RCC 7860 (cell line): ENCODE measurements around the gene OR8B3.
"Not testable (repeated sequence)": the region's sequence is repeated elsewhere in the genome, so short reads cannot be mapped to it uniquely, and the experiment has no call there.

ENCODE experiments used
- DNase-seq: peaks from one replicate; pipeline ENCODE4 v3.0.0-alpha.2; 2015; ENCODE audit warnings: low spot score
- FAIRE-seq: peaks from 2 replicates; lab custom pipeline; 2012; peaks lifted over from hg19 to GRCh38; lab: Jason Lieb, UNC

OR8B3 gene, protein sequence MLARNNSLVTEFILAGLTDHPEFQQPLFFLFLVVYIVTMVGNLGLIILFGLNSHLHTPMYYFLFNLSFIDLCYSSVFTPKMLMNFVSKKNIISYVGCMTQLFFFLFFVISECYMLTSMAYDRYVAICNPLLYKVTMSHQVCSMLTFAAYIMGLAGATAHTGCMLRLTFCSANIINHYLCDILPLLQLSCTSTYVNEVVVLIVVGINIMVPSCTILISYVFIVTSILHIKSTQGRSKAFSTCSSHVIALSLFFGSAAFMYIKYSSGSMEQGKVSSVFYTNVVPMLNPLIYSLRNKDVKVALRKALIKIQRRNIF

DNA sequence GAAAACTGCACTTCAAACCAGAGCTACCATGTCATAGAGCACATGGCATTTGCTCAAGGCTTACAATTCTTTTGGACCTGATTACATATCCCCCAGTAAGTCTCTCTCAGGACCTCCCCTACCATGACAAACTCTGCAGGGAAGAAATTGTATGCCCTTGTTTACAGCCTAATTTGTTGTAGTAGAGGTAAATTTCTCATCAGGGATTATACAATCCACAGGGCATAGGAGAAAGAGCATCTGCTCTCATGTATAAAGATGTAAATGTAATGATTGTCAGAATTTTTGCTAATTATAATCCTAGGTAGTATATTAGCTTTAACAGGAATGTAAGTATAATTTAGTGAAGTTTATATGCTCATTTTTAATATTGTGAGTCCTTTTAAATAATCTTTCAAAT is at the start of gene OR8B3:
Gene OR8B3 (minus strand): TSS at position 101 of the 400 bp plus-strand sequence. CDS start 1,673 bp downstream, outside the sequence.
- no peak for FAIRE-seq
- no peak for DNase-seq

DNA sequence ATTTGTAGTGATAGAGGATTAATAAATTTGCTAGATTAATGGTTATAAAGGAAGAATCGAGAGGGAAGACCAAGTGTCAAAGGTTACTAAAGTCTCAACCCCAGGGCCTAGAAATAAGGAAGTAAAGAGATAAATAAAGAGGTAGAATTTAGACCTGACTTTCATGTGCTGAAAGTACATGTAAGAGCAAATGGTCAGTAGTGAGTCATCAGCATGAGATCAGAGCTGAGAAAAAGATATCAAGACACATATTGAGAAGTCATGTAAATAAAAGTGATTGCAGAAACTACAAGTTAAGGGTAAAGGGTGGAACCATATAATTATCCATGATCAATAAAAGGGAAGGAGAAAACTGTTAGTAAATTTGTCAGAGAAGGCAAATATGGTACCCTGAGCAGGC is 48.1 kb upstream of the OR8B3 start:
- FAIRE-seq (no peak), DNase-seq (no peak)

DNA sequence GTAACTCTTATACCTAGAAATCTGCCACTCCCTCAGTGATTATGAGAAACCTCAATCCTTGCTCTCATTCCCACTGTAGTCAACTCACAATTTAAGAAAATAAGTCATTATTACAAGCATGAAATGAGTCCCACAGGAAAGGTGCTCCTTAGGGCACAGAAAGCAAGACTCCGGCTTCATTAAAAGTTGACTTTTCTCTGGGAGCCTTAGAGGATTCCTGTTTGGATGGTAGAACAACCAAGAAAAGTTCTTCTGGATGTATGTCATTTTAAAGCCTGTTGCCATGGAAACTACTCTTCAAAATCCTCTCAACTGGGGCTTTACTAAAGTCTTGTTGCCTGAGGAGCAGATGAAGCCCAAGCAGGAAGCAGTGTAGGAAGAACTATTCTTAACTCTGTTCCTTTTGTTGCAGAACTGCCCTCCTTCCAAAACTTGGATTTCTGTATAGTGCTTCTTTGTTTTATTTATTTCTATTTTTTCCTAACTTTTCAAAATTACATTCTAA is 46.9 kb upstream of the OR8B3 start, which contains the start of gene OR8B8:
Gene OR8B8 (minus strand): TSS at position 51 of the 505 bp plus-strand sequence. CDS start 4,611 bp downstream, outside the sequence.
- FAIRE-seq (no peak), DNase-seq (no peak)

DNA sequence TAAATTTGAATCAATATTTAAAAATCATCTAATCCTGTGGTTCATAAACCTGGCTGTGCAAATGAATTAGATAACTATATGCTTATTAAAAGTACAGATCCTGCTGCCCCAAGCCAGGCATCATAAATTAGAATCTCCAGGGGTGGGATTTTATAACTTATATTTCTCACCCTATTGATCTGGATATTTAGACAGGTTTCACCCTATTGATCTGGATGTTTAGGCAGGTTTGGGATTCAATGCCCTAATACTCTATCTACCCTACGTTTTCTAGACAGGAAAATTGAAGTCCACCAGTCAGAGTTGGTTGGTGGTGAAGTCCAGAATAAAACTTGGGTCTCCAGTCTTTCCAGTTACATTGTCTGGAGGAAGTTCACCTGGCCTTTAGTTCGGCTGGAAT is 44.0 kb upstream of the OR8B3 start:
- DNase-seq (no peak), FAIRE-seq (no peak)

DNA sequence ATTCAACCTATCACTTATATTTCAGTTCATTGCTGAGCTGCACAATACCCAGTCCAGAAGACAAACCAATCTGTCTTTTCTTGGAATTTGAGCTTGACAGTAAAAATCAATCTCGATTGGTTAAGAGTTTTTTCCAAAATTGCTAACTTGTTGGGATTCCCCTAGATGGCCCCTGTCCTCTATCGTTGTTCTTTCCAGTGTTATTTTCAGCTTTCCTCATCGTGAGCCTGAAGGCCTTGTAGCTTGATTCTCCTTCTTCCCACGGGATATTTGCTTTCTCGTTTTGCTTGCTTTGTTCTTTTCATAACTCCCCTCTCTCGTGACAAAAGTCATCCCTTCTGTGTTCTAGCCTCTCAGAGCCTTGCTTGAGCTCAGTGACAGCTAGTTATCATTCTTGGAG is 43.6 kb upstream of the OR8B3 start:
- no peak for FAIRE-seq
- no peak for DNase-seq

DNA sequence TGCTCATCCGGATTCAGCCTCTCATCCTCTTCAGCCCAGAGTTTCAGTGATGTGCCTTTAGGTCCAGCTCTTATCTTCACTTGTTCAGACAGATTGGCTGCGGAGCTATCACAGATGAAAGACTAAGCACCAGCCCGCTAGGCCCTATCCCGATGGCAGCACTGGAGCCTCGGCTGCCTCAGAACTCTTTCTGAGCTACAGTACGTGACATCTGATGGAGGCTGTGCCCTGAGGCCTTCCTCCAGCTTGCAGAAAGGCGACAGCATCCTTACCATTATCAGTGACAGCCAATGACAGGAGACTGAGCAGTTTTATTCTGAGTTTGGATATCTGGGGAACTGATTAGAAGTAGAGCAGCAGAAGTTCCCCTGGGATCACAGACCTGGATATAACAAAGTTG is 42.7 kb upstream of the OR8B3 start:
- no peak for DNase-seq
- no peak for FAIRE-seq

DNA sequence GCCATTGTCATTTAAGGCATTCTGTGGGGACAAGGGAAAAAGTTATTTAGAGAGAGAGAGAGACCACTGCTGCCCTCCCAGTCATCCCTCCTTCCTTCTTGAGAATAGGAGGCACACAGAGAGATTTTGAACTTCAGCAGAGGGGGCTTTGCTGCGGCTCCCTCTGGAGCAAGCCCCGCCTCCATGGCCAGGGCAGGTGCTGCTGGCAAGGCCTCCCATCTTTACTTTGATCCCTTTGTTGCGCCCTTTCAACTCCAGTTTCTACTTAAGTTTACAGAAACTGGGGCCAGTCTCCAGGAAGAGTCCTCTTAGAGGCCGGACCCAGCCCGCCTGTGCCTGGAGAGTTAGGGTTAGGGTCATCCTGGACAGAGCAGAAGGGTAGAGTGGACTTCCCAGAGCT is 42.3 kb upstream of the OR8B3 start:
- no peak for FAIRE-seq
- DNase-seq = no peak

DNA sequence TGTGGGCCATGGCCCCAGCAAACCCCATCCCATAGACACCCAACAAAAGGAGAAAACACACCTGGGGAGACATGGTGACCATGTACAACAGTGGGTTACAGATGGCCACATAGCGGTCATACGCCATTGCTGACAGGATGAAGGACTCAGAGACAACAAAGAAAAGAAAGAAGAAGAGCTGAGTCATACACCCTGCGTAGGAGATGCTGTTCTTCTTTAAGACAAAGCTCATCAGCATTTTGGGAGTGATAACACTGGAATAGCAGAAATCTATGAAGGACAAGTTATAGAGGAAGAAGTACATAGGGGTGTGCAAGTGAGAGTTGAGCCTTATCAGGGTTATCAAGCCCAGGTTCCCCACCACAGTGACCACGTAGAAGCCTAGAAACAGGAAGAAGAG is 41.8 kb upstream of the OR8B3 start:
- DNase-seq (no peak), FAIRE-seq (no peak)

DNA sequence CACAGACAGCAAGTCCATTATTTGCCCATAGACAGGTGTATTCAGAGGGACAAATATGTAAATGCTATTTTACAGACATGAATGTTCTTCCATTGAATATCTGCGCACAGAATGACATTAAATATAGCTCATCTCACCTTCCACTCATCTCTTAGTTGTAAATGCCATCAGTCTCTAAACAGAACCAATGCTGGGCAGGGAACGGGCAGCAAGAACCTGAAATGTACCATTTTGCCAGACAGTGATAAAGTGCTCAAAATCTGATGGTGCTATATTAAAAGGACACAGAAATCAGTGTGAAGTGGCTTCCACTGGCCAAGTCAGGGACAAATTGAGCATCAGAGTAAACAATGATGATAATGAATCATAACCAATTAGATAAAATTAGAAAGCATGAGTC is 35.9 kb upstream of the OR8B3 start:
- no peak for DNase-seq
- no peak for FAIRE-seq

DNA sequence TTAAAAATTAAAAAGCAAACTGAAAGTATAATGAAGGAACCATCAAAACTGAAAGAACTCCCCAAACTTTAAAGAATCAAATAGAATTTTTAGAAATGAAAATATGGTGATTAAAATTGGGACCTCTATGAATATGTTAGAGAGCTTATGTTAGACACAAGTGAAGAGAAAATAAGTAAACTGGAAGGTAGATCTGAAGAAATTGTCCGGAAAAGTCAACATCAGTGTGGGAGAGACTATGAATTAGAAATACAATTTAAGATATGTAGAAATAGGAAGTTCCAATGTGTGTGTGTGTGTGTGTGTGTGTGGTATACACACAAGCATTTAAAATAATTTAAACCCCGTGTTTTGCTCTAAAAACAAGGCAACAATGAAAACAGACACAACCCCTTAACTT is 30.8 kb upstream of the OR8B3 start:
- no peak for FAIRE-seq

DNA sequence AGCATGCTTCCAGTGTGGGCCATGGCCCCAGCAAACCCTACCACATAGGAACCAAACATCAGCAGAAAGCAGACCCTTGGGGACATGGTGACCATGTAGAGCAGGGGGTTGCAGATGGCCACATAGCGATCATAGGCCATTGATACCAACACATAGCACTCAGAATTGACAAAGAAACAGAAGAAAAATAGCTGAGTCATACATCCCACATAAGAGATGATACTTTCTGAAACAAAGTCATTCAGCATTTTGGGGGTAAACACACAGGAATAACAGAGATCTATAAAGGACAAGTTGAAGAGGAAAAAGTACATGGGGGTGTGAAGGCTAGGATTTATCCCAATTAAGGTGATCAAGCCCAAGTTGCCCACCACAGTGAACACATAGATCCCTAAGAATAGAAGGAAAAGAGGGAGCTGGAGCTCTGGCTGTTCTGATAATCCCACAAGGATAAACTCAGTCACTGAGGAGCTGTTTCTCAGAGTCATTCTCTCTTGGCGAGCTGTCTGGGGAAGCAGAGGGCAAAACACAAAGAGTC is 25.6 kb upstream of the OR8B3 start, which contains the start of gene OR8B4:
Gene OR8B4 (minus strand): TSS at position 488 of the 538 bp plus-strand sequence. CDS start 0 bp downstream, at position 488.
- no peak for DNase-seq
- no peak for FAIRE-seq

More for the DNA sequence above, 30.8 kb upstream of the OR8B3 start:
- DNase-seq = no peak

DNA sequence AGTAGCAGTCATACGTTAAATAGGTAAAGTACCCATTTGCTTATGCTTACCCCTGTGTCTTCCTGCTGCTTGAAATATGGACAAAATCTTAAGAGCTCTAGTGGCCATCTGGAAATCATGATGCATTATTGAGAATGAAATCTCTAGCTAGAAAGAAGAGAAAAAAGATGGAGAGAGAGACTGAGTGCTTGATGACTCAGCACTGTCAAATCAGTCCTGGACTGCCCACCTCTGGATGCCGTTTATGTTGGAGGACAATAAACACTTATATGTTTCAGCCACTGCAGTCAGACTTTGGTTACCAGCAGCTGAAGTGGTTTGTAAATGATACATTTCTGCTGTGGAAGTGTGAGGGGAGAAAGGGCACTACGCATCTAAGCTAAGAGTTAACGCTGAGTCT is 22.2 kb upstream of the OR8B3 start:
- FAIRE-seq (no peak), DNase-seq (no peak)

DNA sequence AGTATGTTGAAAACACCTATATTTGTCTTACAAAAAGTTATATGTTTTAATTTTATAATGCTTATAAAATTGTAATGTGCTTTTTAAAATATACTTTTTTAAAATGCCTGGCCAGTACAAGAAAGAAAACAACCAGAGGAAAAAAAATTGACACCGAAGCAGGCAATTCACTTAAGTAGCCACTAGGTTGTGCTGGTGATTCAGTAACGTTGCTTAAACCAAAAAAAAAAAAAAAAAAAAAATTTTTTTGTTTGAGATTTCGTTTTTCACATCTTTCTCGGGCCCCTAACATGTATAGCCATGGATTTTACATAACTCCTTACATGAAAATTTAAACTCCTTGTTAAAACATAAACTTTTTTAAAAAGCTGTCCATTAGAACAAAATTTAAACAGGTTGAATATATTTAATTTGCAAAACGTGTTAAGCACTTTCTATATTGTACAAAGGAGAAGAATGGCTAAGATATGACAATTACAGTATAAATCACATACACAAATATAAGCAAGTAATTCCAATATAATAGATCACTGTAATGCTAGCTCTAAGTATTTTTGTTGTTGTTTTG is 16.6 kb upstream of the OR8B3 start:
- FAIRE-seq = peak; percentile 21

DNA sequence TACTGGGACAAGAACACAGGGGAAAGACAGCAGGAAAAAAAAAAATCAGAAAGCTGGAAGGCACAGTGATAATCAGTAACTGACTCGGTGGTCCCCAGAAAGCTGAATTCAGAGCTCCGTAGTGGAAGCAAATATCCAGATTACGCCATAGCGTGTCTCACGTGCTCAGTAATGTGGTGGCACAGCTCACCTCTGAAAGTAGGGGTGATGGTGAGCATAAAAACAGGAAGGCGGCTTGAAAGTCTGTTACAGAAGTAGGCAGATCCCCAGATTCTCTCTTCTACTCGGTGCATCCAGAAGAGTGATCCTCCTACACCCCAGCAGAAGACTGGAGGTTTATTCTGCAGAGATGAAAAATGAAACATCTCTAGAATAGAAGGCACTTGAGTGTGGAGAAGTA is 11.1 kb upstream of the OR8B3 start:
- DNase-seq (no peak), FAIRE-seq (no peak)

More for the DNA sequence above, 16.6 kb upstream of the OR8B3 start:
- peak; percentile 11 for DNase-seq

DNA sequence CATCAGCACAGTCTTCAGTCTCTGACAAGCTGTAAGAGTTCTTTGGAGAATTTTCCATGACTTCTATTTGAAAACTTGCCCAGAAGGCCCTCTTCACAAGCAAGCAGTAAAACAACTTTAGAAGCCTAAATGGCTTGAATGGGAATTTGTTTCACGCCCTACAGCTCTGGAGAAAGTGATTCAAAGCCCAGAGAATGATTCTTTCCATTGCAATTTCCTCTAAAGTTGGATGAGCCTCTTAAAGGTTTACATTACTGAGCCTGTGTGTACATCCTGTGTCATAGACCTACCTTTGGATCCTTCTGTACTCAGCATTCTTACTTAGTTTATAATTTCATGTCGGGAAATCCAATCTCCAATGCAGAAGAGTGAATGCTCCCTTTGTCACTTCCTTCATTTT is 6.8 kb upstream of the OR8B3 start:
- DNase-seq (no peak), FAIRE-seq (no peak)

DNA sequence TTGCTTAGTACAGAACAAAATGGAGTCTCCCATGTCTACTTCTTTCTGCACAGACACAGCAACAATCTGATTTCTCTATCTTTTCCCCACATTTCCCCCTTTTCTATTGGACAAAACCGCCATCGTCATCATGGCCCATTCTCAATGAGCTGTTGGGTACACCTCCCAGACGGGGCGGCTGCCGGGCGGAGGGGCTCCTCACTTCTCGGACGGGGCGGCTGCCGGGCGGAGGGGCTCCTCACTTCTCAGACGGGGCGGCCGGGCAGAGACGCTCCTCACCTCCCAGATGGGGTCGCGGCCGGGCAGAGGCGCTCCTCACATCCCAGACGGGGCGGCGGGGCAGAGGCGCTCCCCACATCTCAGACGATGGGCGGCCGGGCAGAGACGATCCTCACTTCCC is 4.4 kb upstream of the OR8B3 start:
- not testable (repeated sequence) for FAIRE-seq, DNase-seq

DNA sequence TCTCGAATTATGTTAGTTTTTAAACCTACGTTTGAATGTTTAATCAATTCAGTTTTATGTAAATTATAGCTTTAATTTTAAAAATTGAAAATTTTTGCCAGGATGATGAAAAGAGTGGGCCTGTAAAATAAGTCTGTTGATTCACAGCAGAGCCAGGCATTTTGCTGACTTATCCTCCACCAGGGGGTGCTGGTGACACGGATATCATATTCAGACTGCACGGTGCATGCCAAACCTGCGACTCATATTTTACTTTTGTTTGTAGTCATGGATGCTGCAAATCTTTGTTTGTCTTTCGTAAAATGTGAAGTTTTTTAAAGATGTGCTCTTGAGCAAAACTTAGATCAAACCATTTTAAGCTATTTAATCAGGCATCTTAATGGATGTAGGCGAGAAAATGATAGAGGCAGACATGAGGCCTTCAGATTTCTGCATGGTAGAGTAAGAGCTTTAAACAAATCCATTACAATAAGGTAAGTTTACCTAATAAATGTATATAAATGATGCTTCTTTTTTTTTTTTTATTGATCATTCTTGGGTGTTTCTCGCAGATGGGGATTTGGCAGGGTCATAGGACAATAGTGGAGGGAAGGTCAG is 3.6 kb upstream of the OR8B3 start:
- FAIRE-seq (no peak), DNase-seq (peak; percentile 34)

DNA sequence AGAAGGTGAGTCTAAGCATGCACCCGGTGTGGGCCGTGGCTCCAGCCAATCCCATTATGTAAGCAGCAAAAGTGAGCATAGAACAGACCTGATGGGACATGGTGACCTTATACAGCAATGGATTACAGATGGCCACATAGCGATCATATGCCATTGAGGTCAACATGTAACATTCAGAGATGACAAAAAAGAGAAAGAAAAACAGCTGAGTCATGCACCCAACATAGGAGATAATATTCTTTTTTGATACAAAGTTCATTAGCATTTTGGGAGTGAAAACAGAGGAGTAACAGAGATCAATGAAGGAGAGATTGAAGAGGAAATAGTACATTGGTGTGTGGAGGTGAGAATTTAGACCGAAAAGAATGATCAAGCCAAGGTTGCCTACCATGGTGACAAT is 2.0 kb downstream of the OR8B3 start:
- not testable (repeated sequence) for FAIRE-seq

DNA sequence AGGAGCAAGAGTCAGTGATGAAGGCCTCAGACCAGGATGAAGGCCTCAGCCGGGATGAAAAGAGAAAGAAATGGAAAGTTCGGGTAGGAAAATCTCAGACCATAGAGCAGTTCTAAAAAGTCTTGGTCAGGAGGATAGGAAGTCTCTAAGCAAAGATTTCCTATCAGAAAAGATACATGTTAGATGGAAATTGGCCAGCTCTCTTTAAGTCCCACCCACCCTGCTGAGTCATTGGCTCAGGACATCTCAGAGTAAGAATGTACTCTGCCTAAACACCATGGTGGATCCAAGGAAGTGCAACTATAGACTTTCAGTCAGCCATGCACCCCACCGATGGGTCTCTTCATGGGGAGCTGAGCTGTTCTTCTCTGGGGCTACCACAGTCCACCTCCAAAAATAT is 4.4 kb downstream of the OR8B3 start:
- DNase-seq (no peak), FAIRE-seq (no peak)

More for the DNA sequence above, 2.0 kb downstream of the OR8B3 start:
- not testable (repeated sequence) for DNase-seq

DNA sequence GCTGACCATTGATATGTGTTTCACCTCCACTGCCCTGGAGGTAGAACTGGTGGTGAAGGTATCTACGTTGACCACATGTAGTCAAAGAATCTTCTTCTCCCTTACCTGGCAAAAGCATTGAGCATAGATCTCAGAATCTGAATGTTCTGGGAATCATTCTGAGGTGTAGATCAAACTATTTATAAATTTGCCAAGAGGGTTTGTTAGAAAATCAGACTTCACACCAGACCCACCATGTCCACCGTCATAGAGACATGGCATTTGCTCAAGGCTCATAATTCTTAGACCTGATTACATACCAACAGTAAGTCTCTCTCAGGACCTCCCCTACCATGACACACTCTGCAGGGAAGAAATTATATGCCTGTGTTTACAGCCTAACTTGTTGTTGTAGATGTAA is 14.4 kb downstream of the OR8B3 start, which contains the start of gene OR8B2:
Gene OR8B2 (minus strand): TSS at position 101 of the 400 bp plus-strand sequence. CDS start 1,156 bp downstream, outside the sequence.
- no peak for DNase-seq
- FAIRE-seq = no peak

DNA sequence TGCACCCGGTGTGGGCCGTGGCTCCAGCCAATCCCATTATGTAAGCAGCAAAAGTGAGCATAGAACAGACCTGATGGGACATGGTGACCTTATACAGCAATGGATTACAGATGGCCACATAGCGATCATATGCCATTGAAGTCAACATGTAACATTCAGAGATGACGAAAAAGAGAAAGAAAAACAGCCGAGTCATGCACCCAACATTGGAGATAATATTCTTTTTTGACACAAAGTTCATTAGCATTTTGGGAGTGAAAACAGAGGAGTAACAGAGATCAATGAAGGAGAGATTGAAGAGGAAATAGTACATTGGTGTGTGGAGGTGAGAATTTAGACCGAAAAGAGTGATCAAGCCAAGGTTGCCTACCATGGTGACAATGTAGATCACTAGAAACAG is 16.0 kb downstream of the OR8B3 start:
- not testable (repeated sequence) for FAIRE-seq, DNase-seq
